GM13976 (cell line): ENCODE data around the gene PYY.
"Not testable (repeated sequence)": the region's sequence is repeated elsewhere in the genome, so short reads cannot be mapped to it uniquely, and the experiment has no call there.

Source experiments
- DNase-seq: peaks from one replicate; pipeline ENCODE4 v3.0.0; 2012; ENCODE audit warnings: low spot score
- CTCF ChIP-seq: IDR thresholded peaks from 2 replicates; pipeline ENCODE4 v1.5.1; 2012; ENCODE audit warnings: borderline replicate concordance, mild to moderate bottlenecking; ENCODE audit not compliant: insufficient read depth; ENCODE audit errors: extremely low read depth, missing control alignments, control extremely low read depth
- in situ Hi-C: fragments of 300-500 bp; cut with MboI; formaldehyde crosslinking; loops from one replicate; pipeline ENCODE4 v1.12.0; 2022; ENCODE audit warnings: low sequenced_read_pairs, mixed read lengths, inconsistent platforms; ENCODE audit not compliant: unreplicated experiment

Gene PYY

GRCh38 chr17:43970366-43970765, 16.6 kb upstream of the PYY start:
- TF ChIP-seq CTCF, result no peak
- DNase-seq, result no peak
- in situ Hi-C loops, result no loop called here

DNA sequence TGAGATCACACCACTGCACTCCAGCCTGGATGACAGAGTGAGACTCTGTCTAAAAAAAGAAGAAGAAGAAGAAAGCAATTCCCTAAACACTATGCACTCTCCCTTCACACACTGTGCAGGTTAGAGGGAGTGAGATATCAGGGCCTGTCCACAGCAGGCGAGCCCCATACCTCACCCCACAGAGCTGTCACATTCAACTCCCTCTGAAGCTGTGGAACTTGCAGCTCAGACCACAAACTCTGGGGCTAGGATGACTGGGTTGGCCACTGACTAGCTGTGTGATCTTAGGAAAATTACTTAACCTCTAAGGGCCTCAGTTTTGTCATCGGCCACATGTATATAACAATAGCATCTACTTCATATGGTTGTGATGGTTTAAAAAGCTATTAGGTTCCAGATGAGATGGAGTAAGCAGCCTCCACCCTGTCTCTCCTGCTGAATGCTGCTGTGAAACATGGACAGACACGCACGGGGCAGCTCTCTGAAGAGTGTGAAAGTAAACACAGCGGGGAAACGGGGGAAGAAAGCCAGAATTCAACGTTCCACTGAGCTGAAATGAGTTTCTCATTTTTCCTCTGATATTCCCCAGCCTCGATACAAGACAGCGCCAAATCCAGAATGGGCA, 13.6 kb upstream of the PYY start:
- DNase-seq, result no peak
- no peak for TF ChIP-seq CTCF
- in situ Hi-C loops, result no loop called here

GRCh38 chr17:43966276-43966675, 12.5 kb upstream of the PYY start:
- TF ChIP-seq CTCF, result no peak
- in situ Hi-C loops, result no loop called here
- DNase-seq, result no peak

DNA sequence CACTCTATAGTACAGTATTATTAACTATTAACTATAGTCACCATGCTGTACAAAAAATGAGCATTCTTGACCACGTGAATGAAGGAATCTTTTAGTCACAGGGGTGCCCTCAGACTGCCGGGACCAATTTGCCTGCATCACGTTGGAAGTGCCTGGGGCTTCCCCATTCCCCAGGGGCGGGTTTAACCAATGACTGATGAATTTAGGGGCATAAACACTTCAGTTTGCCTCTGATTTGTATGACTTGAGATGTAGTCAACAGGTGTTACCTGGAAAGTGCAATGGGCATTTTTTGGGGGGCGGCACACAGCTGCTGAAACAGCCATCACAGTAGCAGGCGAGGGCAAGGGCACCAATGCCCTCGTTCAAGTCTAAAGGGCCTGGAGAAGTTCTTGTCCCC, 8.7 kb upstream of the PYY start:
- in situ Hi-C loops, result no loop called here
- no peak for TF ChIP-seq CTCF
- no peak for DNase-seq

- TF ChIP-seq CTCF, result no peak
- DNase-seq, result no peak
- in situ Hi-C loops, result no loop called here
These were observed 8.2 kb upstream of the PYY start for GRCh38 chr17:43961954-43962353.

DNA sequence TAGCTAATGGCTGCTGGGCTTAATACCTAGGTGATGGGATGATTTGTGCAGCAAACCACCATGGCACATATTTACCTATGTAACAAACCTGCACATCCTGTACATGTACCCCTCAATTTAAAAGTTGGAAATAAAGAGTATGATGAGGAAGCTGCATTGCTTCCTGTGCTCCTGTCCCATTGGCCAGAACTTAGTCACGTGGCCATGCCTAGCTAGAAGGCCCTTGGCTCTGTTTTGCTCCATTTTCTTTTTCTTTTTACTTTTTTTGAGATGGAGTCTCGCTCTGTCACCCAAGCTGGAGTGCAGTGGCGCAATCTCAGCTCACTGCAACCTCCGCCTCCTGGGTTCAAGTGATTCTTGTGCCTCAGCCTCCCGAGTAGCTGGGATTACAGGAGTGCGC, 7.6 kb upstream of the PYY start:
- in situ Hi-C loops, result not testable (repeated sequence)

DNA sequence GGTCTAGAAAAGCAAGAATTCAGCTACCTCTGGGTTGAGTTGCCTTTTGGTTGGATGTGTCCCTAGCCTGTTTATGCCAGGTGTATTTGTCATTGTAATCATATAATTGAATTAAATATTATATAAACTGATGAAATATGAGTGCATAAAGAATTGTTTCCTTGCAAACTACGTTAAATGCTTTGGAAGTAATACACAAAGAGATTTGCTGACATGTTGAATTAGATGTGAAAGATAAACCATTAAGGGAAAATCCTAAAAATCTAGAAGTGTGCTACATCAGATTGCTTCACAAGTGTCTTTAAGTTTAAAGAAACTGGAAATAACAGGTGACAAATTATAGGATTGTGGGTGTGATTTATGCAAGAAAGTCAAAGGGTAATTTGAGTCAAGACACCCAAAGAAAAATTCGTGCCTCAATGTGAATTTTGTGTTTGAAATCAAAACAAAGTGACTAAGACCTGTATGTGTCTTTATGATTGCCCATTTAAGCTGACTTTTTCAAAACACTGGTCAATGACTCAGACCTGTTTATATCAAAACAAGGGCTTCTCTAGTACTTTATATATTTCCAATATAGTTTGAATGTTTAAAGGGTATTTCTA, 5.1 kb upstream of the PYY start:
- in situ Hi-C loops, result no loop called here
- TF ChIP-seq CTCF, result no peak
- DNase-seq, result no peak

More for the DNA sequence above, 7.6 kb upstream of the PYY start:
- DNase-seq, result not testable (repeated sequence)
